K562 (cell line): ENCODE data around the gene SLC34A3. TPM values are rescaled to one million over a fixed set of nuclear protein-coding genes. Genes with fewer than 3 reads are reported as not detected.

Experiments
- ATF7 ChIP-seq: fragments of 450-650 bp; IDR thresholded peaks from 2 replicates; pipeline ENCODE4 v1.7.1; 2014; ENCODE audit warnings: mild to moderate bottlenecking, moderate library complexity
- CCNT2 ChIP-seq: IDR thresholded peaks from 2 replicates; pipeline ENCODE4 v1.6.1; 2011; ENCODE audit warnings: borderline replicate concordance, low read depth, mild to moderate bottlenecking, moderate library complexity, mixed read lengths, low read length; ENCODE audit not compliant: insufficient read length; ENCODE audit errors: extremely low read depth
- CXXC5 ChIP-seq: fragments of 250-450 bp; sonication (Bioruptor Pico); IDR thresholded peaks from 2 replicates; pipeline ENCODE4 v1.8.0; 2022; ENCODE audit warnings: inconsistent platforms, mild to moderate bottlenecking, moderate library complexity
- EP400 ChIP-seq: fragments of 450-650 bp; IDR thresholded peaks from 2 replicates; pipeline ENCODE4 v1.6.1; 2017; ENCODE audit warnings: antibody characterized with exemption, mild to moderate bottlenecking, moderate library complexity
- FOXJ3 ChIP-seq: sonication (generic); formaldehyde crosslinking; IDR thresholded peaks from 2 replicates; pipeline ENCODE4 v1.4.0; 2020; ENCODE audit warnings: mild to moderate bottlenecking, missing genetic modification reagents
- LARP7 ChIP-seq: fragments of 450-650 bp; IDR thresholded peaks from 2 replicates; pipeline ENCODE4 v1.6.1; 2016
- NR2C2 ChIP-seq, 2 experiments: fragments of 200-800 bp in 1 of 2; sonication (Bioruptor generic) in 1 of 2; sonication (generic) in 1 of 2; formaldehyde crosslinking in 1 of 2; IDR thresholded peaks; 2 replicates each; pipeline versions ENCODE4 v1.6.1 to v1.8.0; 2016 to 2022; ENCODE audit warnings: mild to moderate bottlenecking in 1 of 2, missing compliant biosample characterization in 1 of 2, missing genetic modification characterization in 1 of 2, missing genetic modification reagents in 1 of 2
- PCBP1 ChIP-seq: fragments of 200-400 bp; formaldehyde crosslinking; IDR thresholded peaks from 2 replicates; pipeline ENCODE4 v1.6.1; 2018; ENCODE audit warnings: mild to moderate bottlenecking, low read depth, low read length; ENCODE audit not compliant: poor library complexity, severe bottlenecking
- RBM39 ChIP-seq: fragments of 200-400 bp; formaldehyde crosslinking; optimal IDR thresholded peaks from 2 replicates; pipeline ENCODE3; 2018; ENCODE audit warnings: low read depth, low read length
- SIN3B ChIP-seq: fragments of 450-650 bp; IDR thresholded peaks from 2 replicates; pipeline ENCODE4 v1.6.1; 2017; ENCODE audit warnings: low read depth, mild to moderate bottlenecking, moderate library complexity
- SMC3 ChIP-seq: conservative IDR thresholded peaks from 2 replicates; pipeline ENCODE4 v1.6.1; 2011; ENCODE audit warnings: low read depth, low read length, improper control_type of control experiment; ENCODE audit not compliant: insufficient read depth
- ZNF24 ChIP-seq: fragments of 450-650 bp; IDR thresholded peaks from 2 replicates; pipeline ENCODE4 v1.6.1; 2016
- ZNF586 ChIP-seq: fragments of 450-650 bp; formaldehyde crosslinking; conservative IDR thresholded peaks from 2 replicates; pipeline ENCODE4 v1.4.0; 2020; ENCODE audit warnings: mild to moderate bottlenecking, moderate library complexity
- ZNF695 ChIP-seq: fragments of 450-650 bp; formaldehyde crosslinking; IDR thresholded peaks from 2 replicates; pipeline ENCODE4 v1.4.0; 2020; ENCODE audit warnings: mild to moderate bottlenecking, moderate library complexity
- polyA plus RNA-seq, 8 experiments: library from polyadenylated mRNA; depleted of rRNA in 4 of 8; stranded (reverse) in 5 of 8; unstranded in 3 of 8; fragments of >200 nt; fragmentation: Nextera tagmentation in 2 of 8; fragmentation: Illumina TruSeq in 1 of 8; extraction: Ambion mirVana in 2 of 8; extraction: Trizol in 1 of 8; gene quantifications; 2 replicates each; pipeline versions ENCODE4 v1.2.1 to v1.2.3, GENCODE V29; 2011 to 2014; ENCODE audit warnings: inconsistent platforms in 1 of 8, missing spikeins in 1 of 8
- total RNA-seq, 7 experiments: library from RNA; depleted of rRNA in 6 of 7; stranded (reverse); fragments of >200 nt in 6 of 7; fragmentation: Illumina TruSeq in 2 of 7; extraction: Trizol in 2 of 7; gene quantifications; 2 replicates each; pipeline versions ENCODE4 v1.2.1 to v1.2.3, GENCODE V29; 2011 to 2021; ENCODE audit warnings: low replicate concordance in 1 of 7
- TF ChIP-seq, protein P1 (sequence below), 2 experiments: IDR thresholded peaks; 2 replicates each; pipeline ENCODE4 v1.6.1; 2011; ENCODE audit warnings: borderline replicate concordance in 1 of 2, control low read depth in 1 of 2, low read depth in 1 of 2, low read length in 1 of 2, mild to moderate bottlenecking in 1 of 2, mixed read lengths in 1 of 2, moderate library complexity in 1 of 2; ENCODE audit not compliant: insufficient read depth in 1 of 2, insufficient read length in 1 of 2, poor library complexity in 1 of 2, severe bottlenecking in 1 of 2; ENCODE audit errors: extremely low read depth in 1 of 2
- TF ChIP-seq, protein P2 (sequence below): sonication (generic); formaldehyde crosslinking; IDR thresholded peaks from 2 replicates; pipeline ENCODE4 v1.8.1; 2022; ENCODE audit warnings: missing genetic modification reagents
- TF ChIP-seq, protein P3 (sequence below): sonication (generic); formaldehyde crosslinking; IDR thresholded peaks from 2 replicates; pipeline ENCODE4 v1.8.0; 2022; ENCODE audit warnings: mild to moderate bottlenecking, missing genetic modification reagents
- TF ChIP-seq, protein P4 (sequence below), 2 experiments: fragments of 450-650 bp; IDR thresholded peaks; 2 replicates each; pipeline ENCODE4 v1.6.1; 2018; ENCODE audit warnings: mild to moderate bottlenecking in 2 of 2, low read depth in 1 of 2; ENCODE audit not compliant: partially characterized antibody in 2 of 2
- TF ChIP-seq, protein P5 (sequence below): fragments of 250-450 bp; sonication (Bioruptor Pico); IDR thresholded peaks from 2 replicates; pipeline ENCODE4 v1.8.0; 2021; ENCODE audit warnings: borderline replicate concordance, mild to moderate bottlenecking, moderate library complexity; ENCODE audit not compliant: poor library complexity, severe bottlenecking

The SLC34A3 gene
- total and polyA plus RNA-seq, 9 of the 15 experiments (the other 6 are each of a cell fraction or from before 2014, with no cell fraction given): not detected

DNA sequence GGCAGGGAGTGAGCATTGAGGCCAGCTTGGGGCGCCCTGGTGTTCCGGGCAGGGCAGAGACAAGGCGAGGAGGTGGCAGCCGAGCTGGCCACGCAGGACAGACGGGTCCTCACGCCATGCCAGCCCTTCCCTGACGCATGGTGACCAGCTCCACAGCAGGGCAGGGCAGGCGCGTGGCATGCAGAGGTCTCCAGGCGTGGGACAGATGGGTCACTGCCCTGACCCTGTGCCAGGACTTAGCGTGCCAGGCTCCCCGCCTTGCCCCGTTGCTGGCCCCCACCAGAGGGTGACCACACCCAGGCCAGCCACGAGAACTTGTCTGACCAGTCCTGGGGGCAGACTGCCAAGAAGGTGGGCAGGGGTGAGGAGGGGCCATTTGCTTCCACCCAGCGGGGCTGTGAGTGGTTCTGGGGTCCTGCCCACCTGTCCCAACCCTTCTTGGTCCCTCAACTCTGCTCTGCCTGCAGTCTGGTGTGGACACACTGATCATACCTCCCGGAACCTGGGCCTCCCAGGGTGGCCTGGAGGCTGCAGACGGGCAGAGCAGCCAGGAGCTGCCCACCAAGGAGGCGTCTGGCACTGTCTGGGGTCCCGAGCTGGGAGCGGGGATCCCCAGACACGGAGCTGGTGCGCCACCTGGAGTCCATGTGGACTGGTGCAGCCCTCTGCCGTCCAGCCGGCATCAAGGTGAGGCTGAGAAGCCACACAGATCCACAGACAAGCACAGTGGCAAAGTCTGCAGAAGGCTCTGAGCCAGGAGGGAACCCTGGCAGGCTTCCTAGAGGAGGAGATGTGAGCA lies 3.4 kb upstream of the SLC34A3 start, which contains the start of gene RNF224 (continued):
- TF ChIP-seq ATF7 (no peak), SMC3 (peak; percentile 97), ZNF24 (peak; percentile 28; the same call in 1 of the 2 replicates), ZNF586 (CRISPR knock-in tag) (no peak), NR2C2 (CRISPR knock-in tag; IDR thresholded peaks at IDR 0.05) (no peak), NR2C2 (tag; IDR thresholded peaks at IDR 0.05) (no peak), FOXJ3 (CRISPR knock-in tag) (no peak), PCBP1 (no peak), LARP7 (no peak), CXXC5 (CRISPR knock-in tag) (no peak), CCNT2 (no peak), SIN3B (no peak), ZNF695 (CRISPR knock-in tag) (no peak), RBM39 (no peak), EP400 (no peak)
- TF ChIP-seq, protein P1, sequence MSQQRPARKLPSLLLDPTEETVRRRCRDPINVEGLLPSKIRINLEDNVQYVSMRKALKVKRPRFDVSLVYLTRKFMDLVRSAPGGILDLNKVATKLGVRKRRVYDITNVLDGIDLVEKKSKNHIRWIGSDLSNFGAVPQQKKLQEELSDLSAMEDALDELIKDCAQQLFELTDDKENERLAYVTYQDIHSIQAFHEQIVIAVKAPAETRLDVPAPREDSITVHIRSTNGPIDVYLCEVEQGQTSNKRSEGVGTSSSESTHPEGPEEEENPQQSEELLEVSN (IDR thresholded peaks at IDR 0.05; ENCODE audit: borderline replicate concordance in 1 of 2, extremely low read depth in 1 of 2, insufficient read depth in 1 of 2, insufficient read length in 1 of 2, low read depth in 1 of 2, low read length in 1 of 2, poor library complexity in 1 of 2, severe bottlenecking in 1 of 2): no peak
- TF ChIP-seq, protein P2, sequence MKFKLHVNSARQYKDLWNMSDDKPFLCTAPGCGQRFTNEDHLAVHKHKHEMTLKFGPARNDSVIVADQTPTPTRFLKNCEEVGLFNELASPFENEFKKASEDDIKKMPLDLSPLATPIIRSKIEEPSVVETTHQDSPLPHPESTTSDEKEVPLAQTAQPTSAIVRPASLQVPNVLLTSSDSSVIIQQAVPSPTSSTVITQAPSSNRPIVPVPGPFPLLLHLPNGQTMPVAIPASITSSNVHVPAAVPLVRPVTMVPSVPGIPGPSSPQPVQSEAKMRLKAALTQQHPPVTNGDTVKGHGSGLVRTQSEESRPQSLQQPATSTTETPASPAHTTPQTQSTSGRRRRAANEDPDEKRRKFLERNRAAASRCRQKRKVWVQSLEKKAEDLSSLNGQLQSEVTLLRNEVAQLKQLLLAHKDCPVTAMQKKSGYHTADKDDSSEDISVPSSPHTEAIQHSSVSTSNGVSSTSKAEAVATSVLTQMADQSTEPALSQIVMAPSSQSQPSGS (CRISPR knock-in tag): no peak
- TF ChIP-seq, protein P3, sequence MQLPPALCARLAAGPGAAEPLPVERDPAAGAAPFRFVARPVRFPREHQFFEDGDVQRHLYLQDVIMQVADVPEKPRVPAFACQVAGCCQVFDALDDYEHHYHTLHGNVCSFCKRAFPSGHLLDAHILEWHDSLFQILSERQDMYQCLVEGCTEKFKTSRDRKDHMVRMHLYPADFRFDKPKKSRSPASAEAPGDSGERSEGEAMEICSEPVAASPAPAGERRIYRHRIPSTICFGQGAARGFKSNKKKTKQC (CRISPR knock-in tag): no peak
- TF ChIP-seq, protein P4, sequence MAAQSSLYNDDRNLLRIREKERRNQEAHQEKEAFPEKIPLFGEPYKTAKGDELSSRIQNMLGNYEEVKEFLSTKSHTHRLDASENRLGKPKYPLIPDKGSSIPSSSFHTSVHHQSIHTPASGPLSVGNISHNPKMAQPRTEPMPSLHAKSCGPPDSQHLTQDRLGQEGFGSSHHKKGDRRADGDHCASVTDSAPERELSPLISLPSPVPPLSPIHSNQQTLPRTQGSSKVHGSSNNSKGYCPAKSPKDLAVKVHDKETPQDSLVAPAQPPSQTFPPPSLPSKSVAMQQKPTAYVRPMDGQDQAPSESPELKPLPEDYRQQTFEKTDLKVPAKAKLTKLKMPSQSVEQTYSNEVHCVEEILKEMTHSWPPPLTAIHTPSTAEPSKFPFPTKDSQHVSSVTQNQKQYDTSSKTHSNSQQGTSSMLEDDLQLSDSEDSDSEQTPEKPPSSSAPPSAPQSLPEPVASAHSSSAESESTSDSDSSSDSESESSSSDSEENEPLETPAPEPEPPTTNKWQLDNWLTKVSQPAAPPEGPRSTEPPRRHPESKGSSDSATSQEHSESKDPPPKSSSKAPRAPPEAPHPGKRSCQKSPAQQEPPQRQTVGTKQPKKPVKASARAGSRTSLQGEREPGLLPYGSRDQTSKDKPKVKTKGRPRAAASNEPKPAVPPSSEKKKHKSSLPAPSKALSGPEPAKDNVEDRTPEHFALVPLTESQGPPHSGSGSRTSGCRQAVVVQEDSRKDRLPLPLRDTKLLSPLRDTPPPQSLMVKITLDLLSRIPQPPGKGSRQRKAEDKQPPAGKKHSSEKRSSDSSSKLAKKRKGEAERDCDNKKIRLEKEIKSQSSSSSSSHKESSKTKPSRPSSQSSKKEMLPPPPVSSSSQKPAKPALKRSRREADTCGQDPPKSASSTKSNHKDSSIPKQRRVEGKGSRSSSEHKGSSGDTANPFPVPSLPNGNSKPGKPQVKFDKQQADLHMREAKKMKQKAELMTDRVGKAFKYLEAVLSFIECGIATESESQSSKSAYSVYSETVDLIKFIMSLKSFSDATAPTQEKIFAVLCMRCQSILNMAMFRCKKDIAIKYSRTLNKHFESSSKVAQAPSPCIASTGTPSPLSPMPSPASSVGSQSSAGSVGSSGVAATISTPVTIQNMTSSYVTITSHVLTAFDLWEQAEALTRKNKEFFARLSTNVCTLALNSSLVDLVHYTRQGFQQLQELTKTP (IDR thresholded peaks at IDR 0.05; ENCODE audit: low read depth in 1 of 2, partially characterized antibody in 2 of 2): peak in 1 of 2 experiments; percentile 90
- TF ChIP-seq, protein P5, sequence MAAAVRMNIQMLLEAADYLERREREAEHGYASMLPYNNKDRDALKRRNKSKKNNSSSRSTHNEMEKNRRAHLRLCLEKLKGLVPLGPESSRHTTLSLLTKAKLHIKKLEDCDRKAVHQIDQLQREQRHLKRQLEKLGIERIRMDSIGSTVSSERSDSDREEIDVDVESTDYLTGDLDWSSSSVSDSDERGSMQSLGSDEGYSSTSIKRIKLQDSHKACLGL (CRISPR knock-in tag): no peak
